Osteoblast (primary cell): ENCODE measurements around the gene ARMC5. TPM values are rescaled to one million over a fixed set of nuclear protein-coding genes. Genes with fewer than 3 reads are reported as not detected.

Experiments used
- DNase-seq: peaks from one replicate; pipeline ENCODE4 v3.0.0; 2011; ENCODE audit warnings: low spot score, mixed read lengths; ENCODE audit not compliant: insufficient read length; ENCODE audit errors: missing footprints
- H2AFZ ChIP-seq: 2 replicates; pipeline ENCODE4 v1.6.0; 2011; ENCODE audit warnings: mild to moderate bottlenecking, low read length
- H3K27ac ChIP-seq: 2 replicates; pipeline ENCODE4 v1.5.1; 2011; ENCODE audit warnings: mild to moderate bottlenecking, low read depth, low read length, moderate library complexity
- H3K27me3 ChIP-seq: 2 replicates; pipeline ENCODE4 v1.6.0; 2012; ENCODE audit warnings: mild to moderate bottlenecking, control low read depth, inconsistent platforms, low read length, moderate library complexity; ENCODE audit not compliant: insufficient read depth
- H3K36me3 ChIP-seq: 2 replicates; pipeline ENCODE4 v1.5.1; 2011; ENCODE audit warnings: mild to moderate bottlenecking, low read length, control low read depth, moderate library complexity; ENCODE audit not compliant: insufficient read depth
- H3K4me1 ChIP-seq: 2 replicates; pipeline ENCODE4 v1.5.1; 2011; ENCODE audit warnings: mild to moderate bottlenecking, low read length, control low read depth, moderate library complexity; ENCODE audit not compliant: insufficient read depth
- H3K4me2 ChIP-seq: 2 replicates; pipeline ENCODE4 v1.6.0; 2011; ENCODE audit warnings: mild to moderate bottlenecking, low read length; ENCODE audit not compliant: insufficient read depth
- H3K4me3 ChIP-seq: fragments of 200-600 bp; sonication (generic); 3 replicates; pipeline ENCODE4 v1.5.1; 2012; ENCODE audit warnings: mild to moderate bottlenecking, low read length, inconsistent platforms; ENCODE audit not compliant: insufficient read depth
- H3K79me2 ChIP-seq: 2 replicates; pipeline ENCODE4 v1.6.0; 2012; ENCODE audit warnings: mild to moderate bottlenecking, low read length, control low read depth, inconsistent platforms; ENCODE audit not compliant: insufficient read depth
- H3K9me3 ChIP-seq: 2 replicates; pipeline ENCODE4 v1.5.1; 2011; ENCODE audit warnings: low read depth, low read length, control low read depth
- H4K20me1 ChIP-seq: 2 replicates; pipeline ENCODE4 v1.6.0; 2012; ENCODE audit warnings: mild to moderate bottlenecking, low read length, control low read depth; ENCODE audit not compliant: insufficient read depth
- CTCF ChIP-seq: IDR thresholded peaks from 2 replicates; pipeline ENCODE4 v1.5.1; 2011; ENCODE audit warnings: mild to moderate bottlenecking, low read depth, low read length, moderate library complexity; ENCODE audit errors: extremely low read depth
- total RNA-seq: library from RNA; depleted of rRNA; stranded (reverse); fragments of >200 nt; gene quantifications from 2 replicates; pipeline ENCODE4 v1.2.3, GENCODE V29; 2012

The ARMC5 gene
- total RNA-seq, 1 donor = 12.7 TPM

DNA sequence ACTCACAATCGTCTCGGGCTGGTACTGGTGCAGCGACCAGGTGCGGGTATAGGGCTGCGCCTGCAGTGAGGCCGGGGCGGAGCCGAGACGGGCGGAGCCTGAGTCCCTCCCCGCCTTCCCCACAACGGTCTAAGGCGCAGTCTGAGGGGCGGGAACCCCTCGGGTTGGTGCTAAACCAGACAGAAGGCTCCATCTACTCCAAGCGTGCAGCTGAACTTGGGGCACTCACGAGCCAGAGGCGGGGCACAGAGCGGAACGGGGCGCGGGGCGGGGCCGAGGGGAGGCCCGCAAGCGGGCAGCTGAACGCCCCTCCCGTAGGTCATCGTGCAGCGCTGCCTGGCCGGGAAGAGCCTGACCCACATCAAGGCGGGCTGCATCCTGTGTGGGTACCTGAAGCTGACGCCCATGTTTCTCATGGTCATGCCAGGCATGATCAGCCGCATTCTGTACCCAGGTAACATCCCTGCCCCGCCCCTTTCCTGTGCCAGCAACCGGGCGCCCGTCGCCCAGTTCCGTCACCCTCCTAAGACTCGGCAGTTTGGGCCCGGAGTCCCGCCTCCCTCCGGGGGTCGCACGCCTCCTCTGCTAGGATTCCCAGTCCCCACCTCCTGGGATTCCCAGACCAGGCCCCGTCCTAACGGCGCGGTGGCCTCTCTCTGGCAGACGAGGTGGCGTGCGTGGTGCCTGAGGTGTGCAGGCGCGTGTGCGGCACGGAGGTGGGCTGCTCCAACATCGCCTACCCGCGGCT is 28.6 kb downstream of the ARMC5 start:
- peaks cover 6% of the 10 kb centered on the region for H4K20me1 ChIP-seq
- TF ChIP-seq CTCF = no peak
- no peaks in the 10 kb centered on the region for H3K9me3 ChIP-seq
- peaks cover 15% of the 10 kb centered on the region for H3K36me3 ChIP-seq
- DNase-seq = peak; percentile 91
- no peak overlapping the region for H3K27ac ChIP-seq
- peaks cover 8% of the 10 kb centered on the region for H3K4me1 ChIP-seq
- H3K79me2 ChIP-seq = no peaks in the 10 kb centered on the region
- H3K27me3 ChIP-seq = peaks cover 37% of the 10 kb centered on the region
- no peak overlapping the region for H2AFZ ChIP-seq
- H3K4me2 ChIP-seq = peak overlapping the region; percentile 78
- peak overlapping the region; percentile 63 for H3K4me3 ChIP-seq

- TF ChIP-seq CTCF = no peak
- peak overlapping the region; percentile 78 for H3K4me2 ChIP-seq
- H3K36me3 ChIP-seq = peaks cover 19% of the 10 kb centered on the region
- no peaks in the 10 kb centered on the region for H3K9me3 ChIP-seq
- peaks cover 37% of the 10 kb centered on the region for H3K27me3 ChIP-seq
- H4K20me1 ChIP-seq = peaks cover 6% of the 10 kb centered on the region
- DNase-seq = peak; percentile 88
- H3K4me1 ChIP-seq = peaks cover 8% of the 10 kb centered on the region
- no peak overlapping the region for H3K27ac ChIP-seq
- no peak overlapping the region for H2AFZ ChIP-seq
- H3K79me2 ChIP-seq = no peaks in the 10 kb centered on the region
- H3K4me3 ChIP-seq = peak overlapping the region; percentile 63
Measured at GRCh38 chr16:31488468-31489297, 29.4 kb downstream of the ARMC5 start.

DNA sequence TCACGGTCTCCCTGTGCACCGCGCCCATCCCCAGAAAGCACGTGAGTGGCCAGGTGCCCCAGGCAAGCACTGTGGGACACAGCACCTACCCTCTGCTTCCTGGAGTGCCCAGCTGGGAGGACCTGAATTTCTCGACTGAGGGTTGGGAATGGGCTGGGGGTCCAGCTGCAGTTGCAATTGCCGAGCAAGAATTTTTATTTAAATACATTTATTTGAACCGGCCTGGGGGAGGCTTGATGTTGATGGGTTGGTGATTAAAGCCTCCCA is 29.9 kb downstream of the ARMC5 start:
- Histone ChIP-seq H3K27ac (no peak overlapping the region), H3K27me3 (peaks cover 37% of the 10 kb centered on the region), H3K4me1 (peaks cover 8% of the 10 kb centered on the region), H3K9me3 (no peaks in the 10 kb centered on the region), H2AFZ (no peak overlapping the region), H3K79me2 (no peaks in the 10 kb centered on the region), H3K4me2 (no peak overlapping the region), H3K36me3 (peaks cover 19% of the 10 kb centered on the region), H4K20me1 (peaks cover 6% of the 10 kb centered on the region), H3K4me3 (no peak overlapping the region)
- no peak for TF ChIP-seq CTCF
- DNase-seq = no peak
